Neural crest cell (in vitro differentiated cells): ENCODE measurements around the gene KDM4C. TPM values are rescaled to one million over a fixed set of nuclear protein-coding genes. Genes with fewer than 3 reads are reported as not detected.

Experiments
- DNase-seq: peaks from one replicate; pipeline ENCODE4 v3.0.0; 2021; ENCODE audit warnings: low read depth, mixed read lengths, low spot score
- H3K27ac Mint-ChIP-seq: one replicate; pipeline ENCODE4 v1.8.0; 2021; ENCODE audit warnings: mild to moderate bottlenecking, mixed read lengths; ENCODE audit not compliant: unreplicated experiment
- H3K27me3 Mint-ChIP-seq: 2 replicates; pipeline ENCODE4 v1.8.0; 2021; ENCODE audit warnings: low read depth, mild to moderate bottlenecking, mixed read lengths
- H3K36me3 Mint-ChIP-seq: 2 replicates; pipeline ENCODE4 v1.8.0; 2021; ENCODE audit warnings: low read depth, mild to moderate bottlenecking, mixed read lengths
- H3K4me1 Mint-ChIP-seq: 2 replicates; pipeline ENCODE4 v1.8.0; 2021; ENCODE audit warnings: mixed read lengths
- H3K4me3 Mint-ChIP-seq: one replicate; pipeline ENCODE4 v1.8.0; 2021; ENCODE audit warnings: mild to moderate bottlenecking, mixed read lengths
- H3K9me3 Mint-ChIP-seq: 2 replicates; pipeline ENCODE4 v1.8.0; 2021; ENCODE audit warnings: mixed read lengths
- CTCF ChIP-seq: fragments of 200-600 bp; sonication (generic); conservative IDR thresholded peaks from 2 replicates; pipeline ENCODE4 v1.5.0; 2021; ENCODE audit warnings: antibody characterized with exemption, mild to moderate bottlenecking
- total RNA-seq: library from RNA; stranded (reverse); gene quantifications from 2 replicates; pipeline ENCODE4 v1.2.1, GENCODE V29; 2021

KDM4C gene
- total RNA-seq, 1 donor from 2014 or later: 11.2 TPM

GRCh38 chr9:6845880-6846279, 88.1 kb downstream of the KDM4C start:
- Mint-ChIP-seq H3K36me3 (no peaks in the 10 kb centered on the region), H3K27me3 (no peaks in the 10 kb centered on the region), H3K9me3 (no peaks in the 10 kb centered on the region), H3K4me3 (no peak overlapping the region), H3K4me1 (peaks cover 4% of the 10 kb centered on the region), H3K27ac (peak overlapping the region; percentile 53)
- no peak for DNase-seq
- peak; percentile 72 for TF ChIP-seq CTCF

- Mint-ChIP-seq H3K36me3 (peaks cover 3% of the 10 kb centered on the region), H3K27me3 (no peaks in the 10 kb centered on the region), H3K9me3 (no peaks in the 10 kb centered on the region), H3K4me1 (no peaks in the 10 kb centered on the region), H3K27ac (no peak overlapping the region), H3K4me3 (no peak overlapping the region)
- no peak for DNase-seq
- TF ChIP-seq CTCF: no peak
These were observed 94.6 kb downstream of the KDM4C start for GRCh38 chr9:6852243-6852963.

- Mint-ChIP-seq H3K27ac (no peak overlapping the region), H3K36me3 (peaks cover 3% of the 10 kb centered on the region), H3K27me3 (no peaks in the 10 kb centered on the region), H3K4me3 (no peak overlapping the region), H3K4me1 (no peaks in the 10 kb centered on the region), H3K9me3 (no peaks in the 10 kb centered on the region)
- no peak for TF ChIP-seq CTCF
- DNase-seq: no peak
These were observed 98.1 kb downstream of the KDM4C start for GRCh38 chr9:6855860-6856259.

- no peaks in the 10 kb centered on the region for H3K27me3 Mint-ChIP-seq
- DNase-seq: no peak
- peaks cover 11% of the 10 kb centered on the region for H3K36me3 Mint-ChIP-seq
- peaks cover 2% of the 10 kb centered on the region for H3K4me1 Mint-ChIP-seq
- no peak overlapping the region for H3K27ac Mint-ChIP-seq
- H3K9me3 Mint-ChIP-seq: peaks cover 5% of the 10 kb centered on the region
- TF ChIP-seq CTCF: no peak
- no peak overlapping the region for H3K4me3 Mint-ChIP-seq
These were observed 106.3 kb downstream of the KDM4C start for GRCh38 chr9:6864102-6864501.

- Mint-ChIP-seq H3K4me1 (peaks cover 21% of the 10 kb centered on the region), H3K27ac (peak overlapping the region; percentile 53), H3K9me3 (peaks cover 2% of the 10 kb centered on the region), H3K36me3 (peaks cover 7% of the 10 kb centered on the region), H3K4me3 (no peak overlapping the region), H3K27me3 (no peaks in the 10 kb centered on the region)
- TF ChIP-seq CTCF: no peak
- DNase-seq: no peak
These were observed 111.5 kb downstream of the KDM4C start for GRCh38 chr9:6869081-6869948.
